Amniotic epithelial cell (primary cell): ENCODE measurements around the gene ADAM8.
"Not testable (repeated sequence)": the region's sequence is repeated elsewhere in the genome, so short reads cannot be mapped to it uniquely, and the experiment has no call there.

Experiments used
- DNase-seq: peaks from one replicate; pipeline ENCODE4 v3.0.0-alpha.2; 2010; ENCODE audit warnings: low read depth

ADAM8 gene

DNA sequence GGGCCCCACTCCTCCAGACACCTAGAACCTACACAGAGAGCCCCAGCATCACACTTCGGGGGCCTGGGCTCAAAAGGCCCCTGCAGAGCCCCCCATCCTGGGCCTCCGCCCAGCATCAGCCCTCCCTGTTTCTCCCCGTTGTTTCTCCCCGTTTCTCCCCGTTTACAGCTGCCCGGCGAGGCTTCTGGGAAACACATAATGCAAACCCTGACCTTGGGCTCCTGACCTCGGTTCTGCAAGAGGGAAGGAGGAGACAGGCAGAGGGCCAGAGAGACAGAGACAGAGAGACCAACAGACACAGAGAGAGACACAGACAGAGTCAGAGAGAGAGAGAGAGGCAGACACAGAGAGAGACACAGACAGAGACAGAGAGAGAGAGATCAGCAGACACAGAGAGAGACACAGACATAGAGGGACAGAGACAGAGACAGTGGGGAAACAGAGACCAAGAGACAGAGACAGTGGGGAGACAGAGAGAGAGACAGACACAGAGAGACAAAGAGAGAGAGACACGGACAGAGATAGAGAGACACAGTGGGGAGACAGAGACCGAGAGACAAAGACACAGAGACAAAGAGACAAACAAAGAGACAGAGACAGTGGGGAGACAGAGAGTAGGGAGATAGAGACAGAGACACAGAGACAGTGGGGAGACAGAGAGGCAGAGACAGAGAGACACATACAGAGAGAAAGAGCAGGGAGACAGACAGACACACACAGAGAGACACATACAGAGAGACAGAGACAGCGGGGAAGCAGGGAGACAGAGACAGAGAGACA is 26.5 kb downstream of the ADAM8 start:
- peak; percentile 40 for DNase-seq

DNA sequence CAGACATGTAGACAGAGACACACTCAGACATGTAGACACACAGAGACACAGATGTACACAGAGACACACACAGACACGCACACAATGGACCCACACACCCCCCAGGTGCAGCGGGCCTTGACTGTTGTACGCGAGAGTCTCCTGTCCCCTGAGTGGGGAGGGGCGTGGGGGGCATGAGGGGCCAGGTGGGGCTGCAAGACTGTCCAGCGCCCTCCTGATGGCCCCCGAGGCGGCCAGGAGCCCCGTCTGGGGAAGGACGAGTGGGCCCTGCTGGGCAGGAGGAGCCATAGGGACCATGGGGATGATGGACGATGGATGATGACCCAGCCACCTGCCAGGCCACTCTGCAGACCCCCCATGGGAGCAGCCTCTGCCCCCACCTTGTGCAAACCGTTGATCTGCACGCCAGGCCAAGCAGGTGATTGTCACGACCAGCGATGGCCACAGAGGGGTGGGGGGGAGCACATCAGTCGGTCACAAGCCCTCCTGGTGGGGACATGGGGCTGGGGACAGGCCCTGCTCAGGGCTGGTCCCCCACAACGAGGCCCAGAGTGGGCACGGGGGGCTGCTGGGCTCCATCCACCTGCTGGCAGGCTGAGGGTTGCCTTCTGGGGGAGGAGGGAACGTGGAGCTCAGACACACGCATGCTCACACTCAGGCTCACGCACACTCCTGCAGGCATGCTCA is 27.4 kb downstream of the ADAM8 start:
- DNase-seq: no peak

DNA sequence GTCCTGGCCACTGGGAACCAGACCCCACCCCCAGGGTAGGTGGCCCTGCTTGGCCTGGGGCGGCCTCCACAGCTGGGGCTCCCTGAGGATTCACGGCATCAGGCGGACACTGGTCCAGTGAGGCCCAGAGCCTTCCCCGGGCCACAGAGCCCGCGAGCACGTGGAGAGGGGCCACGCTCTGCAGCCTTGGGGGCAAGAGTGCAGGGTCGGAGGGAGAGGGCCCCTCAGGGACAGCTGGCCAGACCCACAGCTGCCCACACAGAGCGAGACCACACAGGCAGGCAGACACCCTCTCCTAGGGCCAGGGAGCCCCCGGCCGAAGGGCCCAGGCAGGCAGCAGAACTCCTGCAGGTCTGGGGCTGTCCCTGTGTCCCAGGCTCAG is 28.3 kb downstream of the ADAM8 start:
- DNase-seq: no peak

DNA sequence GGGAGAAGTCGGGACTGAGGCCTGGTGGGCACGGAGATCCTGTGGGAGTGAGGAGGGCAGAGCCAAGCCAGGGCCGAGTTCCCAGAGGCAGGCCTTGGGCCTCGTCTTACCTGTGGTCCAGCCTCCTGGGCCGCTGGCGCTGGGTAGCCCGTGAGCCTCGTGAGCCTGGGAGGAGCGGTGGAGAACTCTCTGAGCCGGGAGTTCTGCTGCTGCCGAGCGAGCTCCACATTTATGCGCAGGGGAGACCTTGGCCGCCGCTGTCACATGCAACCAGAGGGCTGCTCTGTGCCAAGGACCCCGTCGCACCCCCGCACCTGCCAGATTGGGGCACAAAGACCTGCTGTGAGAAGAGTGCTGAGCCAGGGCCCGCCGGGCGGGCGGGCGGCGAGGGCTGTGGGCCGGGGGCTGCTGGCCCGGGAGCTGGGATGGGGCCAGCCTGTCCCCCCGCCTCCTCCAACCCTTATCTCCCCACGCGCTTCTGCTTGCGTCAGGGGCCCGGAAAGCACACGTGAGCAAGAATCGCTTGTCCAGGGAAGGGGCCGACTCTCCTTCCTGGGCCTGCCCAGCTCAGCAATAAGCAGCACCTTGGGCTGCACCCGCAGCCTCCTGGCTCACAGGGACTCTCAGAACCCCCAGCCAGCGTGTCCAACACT is 28.9 kb downstream of the ADAM8 start:
- DNase-seq: no peak

DNA sequence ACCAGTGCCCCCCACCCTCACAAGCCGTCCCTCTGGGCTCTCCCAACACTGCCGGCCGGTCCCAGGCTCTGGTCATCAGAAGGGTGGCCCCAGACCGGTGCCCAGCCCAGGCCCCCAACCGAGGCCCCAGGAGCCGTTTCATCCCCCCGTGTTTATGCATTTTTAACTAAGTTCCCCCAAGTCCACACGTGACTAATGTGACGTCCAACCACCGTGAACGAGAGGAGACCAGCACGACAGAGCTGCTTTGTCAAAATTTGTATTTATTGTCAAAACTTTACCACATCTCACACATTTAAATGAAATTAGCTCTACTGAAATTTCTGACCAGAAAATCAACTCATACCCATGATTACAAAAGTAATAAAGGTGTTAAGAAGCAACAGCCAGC is 30.4 kb downstream of the ADAM8 start:
- no peak for DNase-seq

DNA sequence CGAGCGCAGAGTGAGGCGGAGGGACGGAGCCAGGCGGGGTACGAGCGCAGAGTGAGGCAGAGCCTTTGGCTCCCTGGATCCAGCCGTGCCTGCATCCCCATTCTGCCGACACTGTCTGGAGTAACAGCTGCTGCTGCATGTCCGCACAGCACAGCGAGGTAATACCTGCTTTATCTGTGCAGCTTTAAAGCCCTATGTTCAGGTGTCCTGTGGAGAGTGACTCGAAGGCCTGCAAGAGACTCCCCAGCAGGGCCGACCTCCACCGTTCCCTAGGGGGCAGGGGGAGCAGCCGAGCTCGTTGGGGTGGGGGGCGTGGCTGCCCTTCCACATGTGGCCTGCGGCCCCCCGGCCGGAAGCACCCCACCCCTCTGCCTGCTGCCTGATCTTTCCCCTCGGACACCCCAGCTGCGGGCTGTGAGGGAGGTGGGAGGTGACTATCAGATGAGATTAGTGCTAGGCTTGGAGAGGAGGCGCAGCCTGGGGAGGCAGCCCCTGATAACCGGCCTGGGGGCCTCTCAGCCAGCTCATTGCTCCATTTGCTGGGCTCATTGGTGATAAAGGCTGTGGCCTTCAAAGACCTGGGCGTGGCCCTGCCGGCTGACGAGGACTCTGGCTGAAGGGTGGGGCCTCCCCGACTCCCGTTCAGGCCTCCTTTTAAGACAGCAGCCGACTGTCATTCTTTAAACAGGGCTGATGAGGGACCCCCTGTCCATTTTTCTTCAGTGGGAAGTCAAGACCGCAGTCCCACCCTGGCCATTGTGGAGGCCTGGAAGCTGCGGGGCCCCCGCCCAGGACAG is 31.0 kb downstream of the ADAM8 start:
- DNase-seq: peak; percentile 66

DNA sequence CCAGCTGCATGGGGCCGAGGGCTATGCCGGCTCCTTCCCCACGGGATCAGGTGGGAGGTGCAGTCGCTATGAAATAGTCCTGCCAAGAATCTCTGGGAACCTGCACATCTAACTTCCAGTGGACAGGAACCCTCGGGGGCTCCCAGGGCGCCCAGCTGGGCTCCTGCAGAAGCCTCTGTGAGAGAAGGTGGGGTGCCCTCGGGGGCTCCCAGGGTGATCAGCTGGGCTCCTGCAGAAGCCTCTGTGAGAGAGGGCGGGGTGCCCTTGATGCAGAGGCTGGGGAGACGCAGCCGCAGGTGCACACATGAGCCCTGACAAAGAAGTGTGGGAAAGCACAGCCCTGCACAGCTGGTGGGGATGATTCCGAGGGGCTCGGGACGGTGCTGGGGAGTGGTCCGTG is 33.1 kb downstream of the ADAM8 start:
- no peak for DNase-seq

DNA sequence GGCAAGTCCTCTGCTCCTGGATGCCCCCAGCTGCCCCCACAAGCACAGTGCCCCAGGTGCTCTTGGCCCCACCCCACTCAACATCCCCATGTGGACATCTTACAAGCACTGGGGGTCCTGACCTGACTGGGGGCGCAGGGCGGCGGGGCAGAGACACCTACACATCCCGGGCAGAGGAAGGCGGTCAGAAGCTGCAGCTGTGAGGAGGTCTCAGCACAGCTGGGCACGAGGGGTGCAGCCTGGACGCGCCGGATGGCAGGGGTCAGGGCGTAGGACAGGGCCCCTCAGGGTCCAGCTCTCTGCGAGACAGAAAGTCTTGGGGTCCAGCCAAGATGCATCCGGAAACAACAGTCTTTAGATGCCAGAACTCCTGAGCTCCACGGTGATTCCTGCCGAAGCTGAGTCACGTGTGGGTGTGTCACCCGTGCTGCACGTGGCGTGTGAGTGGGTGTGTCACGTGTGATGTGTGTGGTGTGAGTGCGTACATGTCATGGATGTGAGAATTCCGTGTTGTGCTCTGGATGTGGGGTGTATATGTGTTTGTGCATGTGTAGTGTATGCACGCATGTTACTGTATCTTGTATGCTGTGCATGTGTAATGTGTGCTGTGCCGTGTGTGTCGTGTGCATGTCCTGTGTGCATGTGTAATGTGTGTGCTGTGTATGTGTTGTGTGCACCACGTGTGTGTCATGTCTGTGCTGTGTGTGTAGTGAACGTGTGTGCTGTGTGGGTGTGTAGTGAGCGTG is 33.9 kb downstream of the ADAM8 start:
- peak; percentile 54 for DNase-seq

DNA sequence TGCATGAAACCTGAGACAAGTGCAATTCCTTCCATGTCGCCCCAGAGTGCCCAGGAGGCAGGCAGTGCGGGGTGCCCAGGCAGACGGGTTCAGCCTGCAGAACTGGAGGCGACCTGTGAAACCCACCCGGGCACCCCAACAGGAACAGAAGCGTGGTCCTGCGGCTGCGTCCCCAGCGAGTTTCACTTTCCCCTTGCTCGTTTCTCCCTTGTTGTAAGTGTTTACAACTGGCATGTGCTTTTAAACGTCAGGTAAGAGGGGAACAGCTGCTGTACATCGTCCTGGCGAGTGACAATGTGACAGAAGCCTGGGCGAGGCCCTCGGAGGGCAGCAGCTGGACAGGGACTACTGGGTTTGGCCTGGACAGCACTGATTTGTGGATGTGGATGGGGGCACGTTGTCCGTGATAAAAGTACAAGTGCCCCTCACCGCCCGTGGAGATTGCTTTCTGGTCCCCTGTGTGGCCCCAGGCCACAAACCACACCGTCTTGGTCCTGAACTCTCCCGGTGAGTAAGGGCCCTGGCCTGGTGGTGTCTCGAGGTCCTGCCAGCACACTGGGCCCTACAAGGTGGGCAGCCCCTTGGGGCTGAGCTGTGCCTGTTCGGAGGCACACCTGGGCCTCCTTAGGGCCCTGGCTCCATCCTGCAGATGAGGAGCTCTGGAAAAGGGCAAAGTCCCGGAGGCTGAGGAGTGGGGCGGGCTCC is 35.0 kb downstream of the ADAM8 start:
- no peak for DNase-seq

DNA sequence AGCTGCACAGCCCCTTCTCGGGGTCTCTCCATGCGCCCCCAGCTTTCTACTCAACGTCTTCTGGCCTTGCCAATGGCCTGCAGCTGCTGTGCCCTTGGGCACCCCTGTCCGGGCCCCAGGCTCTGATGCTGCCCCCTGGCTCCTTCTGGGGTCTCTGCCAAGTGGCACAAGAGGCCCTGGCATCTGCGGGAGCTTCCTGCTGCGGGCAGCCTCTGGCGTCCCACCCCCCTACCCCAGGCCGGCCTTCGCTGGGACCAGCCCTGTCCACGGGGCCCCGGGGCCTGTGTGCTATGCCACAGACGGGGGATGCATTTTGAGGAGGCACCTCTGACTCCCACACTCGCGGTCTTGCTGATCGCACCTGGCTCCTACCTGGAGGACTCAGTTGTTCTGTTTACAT is 36.7 kb downstream of the ADAM8 start:
- no peak for DNase-seq

DNA sequence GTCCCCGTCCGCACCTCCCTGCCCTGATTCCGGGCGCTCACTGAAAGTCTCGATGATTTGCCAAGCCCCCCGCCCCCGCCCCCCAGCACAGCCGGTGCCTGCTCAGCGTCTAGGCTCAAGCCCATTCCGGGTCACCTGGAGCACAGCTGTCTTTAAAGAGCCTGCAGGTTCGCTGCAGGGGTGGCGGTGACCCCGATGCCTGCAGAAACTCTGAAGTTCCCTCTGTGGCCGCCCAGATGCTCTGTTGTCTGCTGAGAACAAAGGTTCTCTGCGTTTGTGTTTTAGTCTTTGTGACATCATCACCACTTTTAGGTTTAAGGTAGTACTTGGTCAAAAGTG is 38.2 kb downstream of the ADAM8 start:
- DNase-seq: no peak

DNA sequence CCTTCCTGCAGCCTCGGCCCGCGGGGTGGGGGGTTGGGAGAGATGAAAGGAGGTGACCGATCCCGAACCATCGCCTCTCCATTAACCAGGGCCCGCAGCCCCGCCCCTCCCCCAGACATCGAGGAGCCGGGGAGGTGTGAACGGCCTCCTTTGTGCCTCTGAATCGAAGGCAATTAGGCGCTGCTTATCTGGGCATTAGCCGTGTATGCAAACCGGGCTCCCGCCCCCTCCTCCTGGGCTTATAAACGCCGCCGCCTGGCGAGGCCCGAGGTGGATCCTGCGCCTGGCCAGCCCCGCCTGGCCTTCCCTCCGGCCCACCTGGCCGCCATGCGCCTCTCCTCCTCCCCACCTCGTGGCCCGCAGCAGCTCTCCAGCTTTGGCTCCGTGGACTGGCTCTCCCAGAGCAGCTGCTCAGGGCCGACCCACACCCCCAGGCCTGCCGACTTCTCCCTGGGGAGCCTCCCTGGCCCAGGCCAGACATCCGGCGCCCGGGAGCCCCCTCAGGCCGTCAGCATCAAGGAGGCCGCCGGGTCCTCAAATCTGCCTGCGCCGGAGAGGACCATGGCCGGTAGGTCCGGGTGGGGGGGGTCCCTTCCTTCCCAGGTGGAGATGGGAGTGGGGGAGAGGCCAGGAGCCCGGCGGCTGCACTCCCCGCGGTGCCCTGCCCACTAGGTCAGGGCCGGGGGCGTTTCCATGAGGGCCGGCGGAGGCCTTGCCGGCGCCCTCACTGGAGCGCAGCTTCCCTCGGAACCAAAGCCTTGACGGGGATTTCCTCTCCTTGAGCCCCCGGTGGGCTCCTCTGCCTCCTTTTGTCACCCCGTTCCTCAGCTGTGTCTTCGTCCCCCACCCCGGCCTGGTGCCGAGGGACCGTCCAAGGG is 38.8 kb downstream of the ADAM8 start, which contains the start of gene VENTX:
Gene VENTX (plus strand): TSS at position 268 of the 878 bp plus-strand sequence. CDS start 60 bp downstream, at position 328.
- DNase-seq: no peak

DNA sequence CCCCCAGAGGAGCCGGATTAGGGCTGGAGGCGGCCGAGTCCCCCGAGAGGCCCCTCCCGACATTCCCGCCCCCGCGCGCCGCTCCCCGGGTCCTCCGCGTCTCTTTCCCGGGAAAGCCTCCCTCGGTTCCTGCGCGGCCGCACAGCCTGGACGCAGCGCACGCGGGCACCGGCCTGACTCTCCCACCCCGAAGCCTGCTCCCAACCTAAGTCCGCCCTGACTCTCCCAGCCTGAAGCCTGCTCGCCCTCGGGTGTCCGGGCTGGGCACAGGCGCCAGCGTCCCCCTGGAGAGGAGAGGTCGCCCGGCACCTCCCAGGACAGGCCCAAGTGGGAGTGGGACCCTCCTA is 39.5 kb downstream of the ADAM8 start:
- no peak for DNase-seq

DNA sequence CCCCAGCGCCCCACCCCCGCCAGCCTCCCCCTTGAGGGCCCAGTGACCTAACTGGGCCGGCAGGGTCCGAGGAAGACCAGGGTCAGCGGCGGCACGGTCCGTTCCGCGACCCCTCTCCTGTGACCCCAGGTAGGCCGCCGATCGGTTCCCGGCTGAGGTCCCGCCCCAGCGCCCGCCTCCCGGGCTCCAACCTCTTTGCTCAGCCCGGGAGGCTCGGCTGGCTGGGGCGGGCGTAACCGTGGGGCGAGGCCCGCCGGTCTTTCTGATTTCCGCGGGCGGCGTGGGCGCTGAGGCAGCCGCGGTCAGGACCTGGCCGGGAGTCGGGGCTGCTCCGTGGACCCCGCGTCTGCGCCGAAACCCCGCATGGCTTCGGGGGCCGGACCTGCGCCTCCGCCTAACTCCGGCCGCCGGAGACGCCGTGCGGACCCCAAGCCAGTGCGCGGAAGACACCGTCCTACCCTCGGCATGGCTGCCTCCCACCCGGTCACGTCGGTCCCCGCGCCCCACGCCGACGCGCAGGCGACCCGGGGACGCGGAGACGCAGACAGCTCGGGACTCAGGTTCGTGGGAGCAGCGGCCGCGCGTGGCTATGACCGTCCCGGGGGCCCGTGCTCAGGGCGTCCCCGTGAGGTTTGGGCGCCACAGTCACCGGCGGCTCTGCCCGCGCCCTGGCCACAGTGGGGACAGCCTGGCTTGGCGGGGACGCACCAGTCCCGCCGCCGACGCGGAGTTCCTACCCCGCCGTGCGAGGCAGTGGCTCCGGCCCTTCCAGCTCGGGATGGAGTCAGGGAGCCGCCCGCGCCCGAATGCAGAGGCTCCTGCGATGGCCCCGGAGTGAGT is 40.0 kb downstream of the ADAM8 start:
- no peak for DNase-seq

DNA sequence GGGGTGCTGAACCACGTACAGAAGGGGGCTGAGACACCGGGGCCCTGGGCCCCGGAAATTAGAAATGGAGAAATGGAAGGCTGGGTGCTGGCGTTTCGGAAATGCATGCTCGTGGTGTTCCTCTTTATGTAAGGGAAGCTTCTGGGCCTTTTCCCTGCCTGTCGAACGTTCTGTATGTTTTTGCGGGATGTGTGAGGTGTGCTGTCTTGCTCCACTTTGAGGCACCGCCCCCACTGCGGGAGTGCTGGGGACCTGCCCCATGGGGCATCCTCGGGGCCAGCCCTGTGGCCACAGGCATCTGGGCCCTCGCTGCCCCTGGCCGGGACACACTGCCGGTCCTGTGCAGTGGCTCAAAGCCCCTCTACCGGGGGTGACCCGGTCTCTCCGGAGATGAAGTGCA is 40.7 kb downstream of the ADAM8 start:
- no peak for DNase-seq

DNA sequence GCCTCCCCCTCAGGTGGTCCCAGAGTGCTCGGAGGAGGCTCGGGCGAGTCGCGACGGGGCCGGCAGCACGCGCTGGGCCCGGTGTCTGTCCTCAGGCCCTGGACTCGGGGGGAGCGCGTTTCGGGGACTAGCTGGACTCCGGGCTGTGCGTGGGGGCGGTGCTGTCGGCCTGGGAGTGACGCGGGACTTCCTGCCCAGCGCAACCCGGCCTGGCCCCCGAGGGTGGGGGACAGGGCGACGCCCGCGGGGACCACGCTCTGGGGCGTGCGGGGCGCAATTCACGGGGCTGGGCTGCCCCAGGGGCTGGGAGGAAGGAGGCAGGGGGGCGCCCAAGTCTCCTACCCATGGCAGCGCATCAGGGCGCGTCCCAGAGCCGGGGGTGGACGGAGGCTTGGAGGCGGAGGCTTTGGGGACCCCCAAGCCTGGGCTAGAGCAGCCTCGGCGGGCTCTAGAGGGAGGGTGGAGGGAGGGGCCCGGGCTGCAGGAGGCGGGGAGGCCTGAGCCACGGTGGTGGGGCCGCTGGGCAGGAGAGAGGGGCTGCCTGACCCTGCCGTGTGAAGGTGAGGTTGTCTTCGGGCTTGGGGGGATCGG is 41.3 kb downstream of the ADAM8 start:
- DNase-seq: no peak

DNA sequence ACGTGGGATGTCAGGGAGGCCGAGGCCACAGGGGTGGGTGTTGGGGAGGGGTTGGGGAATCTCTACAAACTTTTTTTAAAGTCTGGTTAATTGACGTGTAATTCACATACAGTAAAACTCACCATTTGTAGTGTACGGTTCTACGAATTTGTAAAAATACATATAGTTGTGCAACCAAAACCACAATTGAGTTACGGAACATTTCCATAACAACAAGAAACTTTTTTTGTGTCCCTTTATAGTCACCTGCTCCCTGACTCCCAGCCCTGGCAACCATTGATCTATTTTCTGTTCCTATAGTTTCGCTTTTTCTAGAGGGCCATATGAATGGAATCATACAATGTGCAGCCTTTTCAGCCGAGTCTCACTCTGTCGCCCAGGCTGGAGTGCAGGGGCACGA is 41.9 kb downstream of the ADAM8 start:
- not testable (repeated sequence) for DNase-seq

DNA sequence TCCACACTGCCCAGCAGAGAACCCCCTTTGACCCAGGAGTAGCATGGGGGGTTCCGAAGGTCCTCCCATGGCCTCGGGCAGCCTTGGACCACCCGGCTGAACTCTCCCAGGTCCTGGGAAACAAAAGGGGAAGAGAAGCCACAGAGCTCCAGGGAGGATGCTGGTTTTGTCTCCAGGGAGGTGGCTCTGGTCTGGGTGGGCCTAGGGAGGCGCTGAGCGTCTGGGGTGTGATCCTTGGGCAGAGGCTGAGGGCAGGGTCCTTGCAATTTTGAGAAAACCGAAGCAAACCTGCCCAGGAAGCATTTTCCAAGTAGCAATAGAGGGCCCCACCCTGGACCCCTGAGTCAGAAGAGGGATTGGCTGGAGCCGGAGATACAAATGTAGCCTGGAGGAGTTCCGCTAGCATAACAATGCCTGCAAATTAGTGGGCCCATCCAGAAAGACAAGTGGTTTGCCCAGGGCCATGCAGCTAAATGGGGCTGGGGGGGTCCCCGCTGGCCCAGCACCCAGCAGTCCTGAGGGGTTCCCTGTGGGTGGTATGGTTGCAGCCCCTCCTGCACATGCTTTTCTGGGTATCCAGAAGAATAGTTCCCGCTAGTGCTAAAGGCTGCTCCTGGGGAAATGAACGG is 44.6 kb downstream of the ADAM8 start:
- DNase-seq: no peak
